ENCODE data around the gene RGR.

Gene RGR

DNA sequence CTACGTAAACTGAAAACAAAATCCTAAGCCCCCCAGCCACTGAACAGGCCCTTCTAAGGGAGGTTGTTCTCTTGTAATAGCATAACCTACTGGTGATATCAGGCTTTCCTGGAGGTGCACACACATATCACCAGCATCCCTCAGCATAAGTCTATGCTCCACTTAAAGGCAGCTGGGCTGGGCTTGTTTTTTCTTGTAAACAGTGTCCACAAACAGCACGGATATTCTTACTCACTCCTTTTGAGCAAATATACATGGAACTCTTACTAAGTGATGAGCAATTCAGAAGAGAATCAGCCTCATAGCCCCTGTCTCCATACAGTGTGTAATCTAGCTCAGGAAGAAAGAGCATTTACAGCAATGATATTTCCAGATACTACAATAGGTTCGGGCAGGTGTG lies 5.9 kb upstream of the RGR start:
- no peaks in the 10 kb centered on the region for H3K9me3 Mint-ChIP-seq
- H3K27me3 Mint-ChIP-seq (ENCODE audit: low read depth, poor library complexity) = peaks cover 39% of the 10 kb centered on the region
- no peaks in the 10 kb centered on the region for H3K36me3 Mint-ChIP-seq (ENCODE audit: low read depth)
- H3K4me1 Mint-ChIP-seq = no peaks in the 10 kb centered on the region
- no peak overlapping the region for H3K4me3 Mint-ChIP-seq
- no peak overlapping the region for H3K27ac Mint-ChIP-seq
- DNase-seq = no peak
- TF ChIP-seq, protein P1, sequence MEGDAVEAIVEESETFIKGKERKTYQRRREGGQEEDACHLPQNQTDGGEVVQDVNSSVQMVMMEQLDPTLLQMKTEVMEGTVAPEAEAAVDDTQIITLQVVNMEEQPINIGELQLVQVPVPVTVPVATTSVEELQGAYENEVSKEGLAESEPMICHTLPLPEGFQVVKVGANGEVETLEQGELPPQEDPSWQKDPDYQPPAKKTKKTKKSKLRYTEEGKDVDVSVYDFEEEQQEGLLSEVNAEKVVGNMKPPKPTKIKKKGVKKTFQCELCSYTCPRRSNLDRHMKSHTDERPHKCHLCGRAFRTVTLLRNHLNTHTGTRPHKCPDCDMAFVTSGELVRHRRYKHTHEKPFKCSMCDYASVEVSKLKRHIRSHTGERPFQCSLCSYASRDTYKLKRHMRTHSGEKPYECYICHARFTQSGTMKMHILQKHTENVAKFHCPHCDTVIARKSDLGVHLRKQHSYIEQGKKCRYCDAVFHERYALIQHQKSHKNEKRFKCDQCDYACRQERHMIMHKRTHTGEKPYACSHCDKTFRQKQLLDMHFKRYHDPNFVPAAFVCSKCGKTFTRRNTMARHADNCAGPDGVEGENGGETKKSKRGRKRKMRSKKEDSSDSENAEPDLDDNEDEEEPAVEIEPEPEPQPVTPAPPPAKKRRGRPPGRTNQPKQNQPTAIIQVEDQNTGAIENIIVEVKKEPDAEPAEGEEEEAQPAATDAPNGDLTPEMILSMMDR (IDR thresholded peaks at IDR 0.05) = no peak

DNA sequence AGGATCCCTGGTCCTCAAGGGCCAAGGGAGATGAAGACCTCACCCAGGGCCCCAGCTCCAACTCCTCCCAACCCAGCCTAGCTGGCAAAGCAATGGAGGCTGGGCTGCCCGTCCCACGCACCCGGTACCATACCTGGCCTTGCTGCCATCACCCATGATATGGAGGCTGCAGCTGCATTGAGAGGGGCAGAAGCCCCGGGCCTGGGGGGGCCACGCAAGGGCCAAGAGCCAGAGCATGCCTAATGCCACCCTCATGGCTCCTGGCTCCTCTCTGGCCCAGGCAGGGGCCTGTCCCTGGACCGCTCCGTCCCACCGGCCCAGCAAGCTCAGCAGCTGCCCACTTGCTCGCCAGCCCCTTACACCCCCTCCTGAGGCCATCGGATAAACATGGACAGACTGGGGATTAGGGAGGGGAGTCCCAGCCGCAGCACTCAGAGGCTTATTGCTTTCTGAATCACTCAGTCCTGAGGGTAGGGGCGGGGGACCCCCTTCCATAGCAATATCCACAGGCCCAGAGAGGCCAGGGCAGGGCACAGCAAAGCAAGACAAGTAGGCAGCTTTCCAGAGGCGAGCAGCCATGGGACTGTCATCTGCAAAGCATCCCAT lies 3.6 kb upstream of the RGR start, which contains the start of gene LRIT1:
Gene LRIT1 (minus strand): TSS at position 362 of the 606 bp plus-strand sequence. CDS start 107 bp downstream, at position 255.
- no peaks in the 10 kb centered on the region for H3K36me3 Mint-ChIP-seq (ENCODE audit: low read depth)

DNA sequence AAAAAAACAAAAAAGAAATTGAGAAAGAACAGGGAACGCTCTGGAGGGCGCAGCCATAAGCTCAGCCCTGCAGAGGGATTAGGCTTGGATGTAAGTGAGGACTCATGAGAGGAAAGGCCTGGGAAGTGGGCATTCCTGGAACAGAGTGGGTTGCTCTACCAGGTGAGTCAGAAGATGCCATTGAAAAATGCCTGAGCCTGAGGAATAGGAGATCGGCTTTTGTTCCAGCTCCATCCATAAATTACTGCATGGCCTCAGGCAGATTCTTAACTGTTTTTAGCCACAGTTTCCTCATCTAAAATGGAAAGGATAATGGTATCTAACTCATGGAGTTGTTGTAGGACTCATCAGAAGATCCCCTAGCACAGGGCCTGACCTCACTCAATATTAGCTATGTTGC lies 1.1 kb upstream of the RGR start:
- Mint-ChIP-seq H3K9me3 (no peaks in the 10 kb centered on the region), H3K27me3 (ENCODE audit: low read depth, poor library complexity) (peaks cover 22% of the 10 kb centered on the region), H3K4me3 (no peak overlapping the region), H3K4me1 (no peaks in the 10 kb centered on the region), H3K36me3 (ENCODE audit: low read depth) (no peaks in the 10 kb centered on the region), H3K27ac (no peak overlapping the region)
- TF ChIP-seq, protein P1 (IDR thresholded peaks at IDR 0.05) = no peak
- DNase-seq = no peak

More for the DNA sequence above, 3.6 kb upstream of the RGR start, which contains the start of gene LRIT1:
- TF ChIP-seq, protein P1 (IDR thresholded peaks at IDR 0.05) = no peak
- Mint-ChIP-seq H3K4me1 (no peaks in the 10 kb centered on the region), H3K4me3 (no peak within 1 kb of the TSS), H3K27ac (no peak within 1 kb of the TSS), H3K27me3 (ENCODE audit: low read depth, poor library complexity) (peaks cover 43% of the 10 kb centered on the region), H3K9me3 (no peaks in the 10 kb centered on the region)
- DNase-seq = no peak

DNA sequence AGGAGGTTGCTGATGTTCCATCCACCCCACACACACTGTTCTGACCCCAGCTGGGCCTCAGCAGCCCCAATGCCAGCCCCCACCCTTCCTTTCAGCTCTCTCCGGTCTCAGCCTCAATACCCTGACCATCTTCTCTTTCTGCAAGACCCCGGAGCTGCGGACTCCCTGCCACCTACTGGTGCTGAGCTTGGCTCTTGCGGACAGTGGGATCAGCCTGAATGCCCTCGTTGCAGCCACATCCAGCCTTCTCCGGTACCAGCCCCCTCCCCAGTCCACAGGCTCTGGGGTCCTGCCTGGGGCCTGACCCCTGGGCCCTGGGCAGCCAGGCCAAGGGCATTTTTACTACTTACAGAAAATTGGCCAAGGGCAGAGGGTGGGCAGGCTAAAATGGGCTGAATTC lies 2.6 kb downstream of the RGR start:
- Mint-ChIP-seq H3K4me1 (no peaks in the 10 kb centered on the region), H3K27ac (no peak overlapping the region), H3K4me3 (no peak overlapping the region), H3K27me3 (ENCODE audit: low read depth, poor library complexity) (peaks cover 20% of the 10 kb centered on the region), H3K9me3 (no peaks in the 10 kb centered on the region), H3K36me3 (ENCODE audit: low read depth) (no peaks in the 10 kb centered on the region)
- DNase-seq = no peak
- TF ChIP-seq, protein P1 (IDR thresholded peaks at IDR 0.05) = no peak

DNA sequence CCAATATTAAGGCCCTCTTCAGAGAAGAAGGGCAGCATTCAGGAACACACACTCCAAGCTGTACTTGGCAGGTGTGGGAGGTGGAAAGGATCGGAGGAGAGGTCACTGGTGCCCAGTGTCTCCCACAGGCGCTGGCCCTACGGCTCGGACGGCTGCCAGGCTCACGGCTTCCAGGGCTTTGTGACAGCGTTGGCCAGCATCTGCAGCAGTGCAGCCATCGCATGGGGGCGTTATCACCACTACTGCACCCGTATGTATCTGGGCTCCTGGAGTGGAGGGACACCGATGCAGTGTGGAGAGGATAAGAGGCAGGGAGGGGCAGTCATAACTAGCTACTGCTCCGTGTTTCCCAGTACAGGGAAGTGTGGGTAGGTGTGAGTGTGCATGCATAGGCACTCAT lies 3.9 kb downstream of the RGR start:
- Mint-ChIP-seq H3K36me3 (ENCODE audit: low read depth) (no peaks in the 10 kb centered on the region), H3K4me3 (no peak overlapping the region), H3K27ac (no peak overlapping the region), H3K9me3 (no peaks in the 10 kb centered on the region), H3K27me3 (ENCODE audit: low read depth, poor library complexity) (peaks cover 27% of the 10 kb centered on the region), H3K4me1 (no peaks in the 10 kb centered on the region)
- TF ChIP-seq, protein P1 (IDR thresholded peaks at IDR 0.05) = no peak
- no peak for DNase-seq

All from nephron progenitor cell (in vitro differentiated cells).